Fibroblast of mammary gland (primary cell): ENCODE data around the gene TAGLN.

Source experiments
- DNase-seq: peaks from one replicate; pipeline ENCODE4 v3.0.0-alpha.2; 2010; ENCODE audit warnings: low read depth
- H3K4me3 ChIP-seq: 2 replicates; pipeline ENCODE4 v1.5.1; 2011; ENCODE audit warnings: low read depth, mild to moderate bottlenecking, low read length, moderate library complexity; ENCODE audit not compliant: control insufficient read depth
- CTCF ChIP-seq: conservative IDR thresholded peaks from 2 replicates; pipeline ENCODE4 v1.5.1; 2011; ENCODE audit warnings: low read depth, low read length, inconsistent platforms; ENCODE audit not compliant: control insufficient read depth, insufficient read depth

The TAGLN gene

GRCh38 chr11:117175781-117176180 lies 23.4 kb upstream of the TAGLN start:
- DNase-seq: peak; percentile 36
- no peak overlapping the region for H3K4me3 ChIP-seq
- no peak for TF ChIP-seq CTCF

- TF ChIP-seq CTCF: no peak
- no peak for DNase-seq
- no peak overlapping the region for H3K4me3 ChIP-seq
Measured at GRCh38 chr11:117176186-117176585, 23.0 kb upstream of the TAGLN start.

- no peak for DNase-seq
- peak overlapping the region; percentile 73 for H3K4me3 ChIP-seq
- no peak for TF ChIP-seq CTCF
Measured at GRCh38 chr11:117177534-117178209, 21.5 kb upstream of the TAGLN start.

DNA sequence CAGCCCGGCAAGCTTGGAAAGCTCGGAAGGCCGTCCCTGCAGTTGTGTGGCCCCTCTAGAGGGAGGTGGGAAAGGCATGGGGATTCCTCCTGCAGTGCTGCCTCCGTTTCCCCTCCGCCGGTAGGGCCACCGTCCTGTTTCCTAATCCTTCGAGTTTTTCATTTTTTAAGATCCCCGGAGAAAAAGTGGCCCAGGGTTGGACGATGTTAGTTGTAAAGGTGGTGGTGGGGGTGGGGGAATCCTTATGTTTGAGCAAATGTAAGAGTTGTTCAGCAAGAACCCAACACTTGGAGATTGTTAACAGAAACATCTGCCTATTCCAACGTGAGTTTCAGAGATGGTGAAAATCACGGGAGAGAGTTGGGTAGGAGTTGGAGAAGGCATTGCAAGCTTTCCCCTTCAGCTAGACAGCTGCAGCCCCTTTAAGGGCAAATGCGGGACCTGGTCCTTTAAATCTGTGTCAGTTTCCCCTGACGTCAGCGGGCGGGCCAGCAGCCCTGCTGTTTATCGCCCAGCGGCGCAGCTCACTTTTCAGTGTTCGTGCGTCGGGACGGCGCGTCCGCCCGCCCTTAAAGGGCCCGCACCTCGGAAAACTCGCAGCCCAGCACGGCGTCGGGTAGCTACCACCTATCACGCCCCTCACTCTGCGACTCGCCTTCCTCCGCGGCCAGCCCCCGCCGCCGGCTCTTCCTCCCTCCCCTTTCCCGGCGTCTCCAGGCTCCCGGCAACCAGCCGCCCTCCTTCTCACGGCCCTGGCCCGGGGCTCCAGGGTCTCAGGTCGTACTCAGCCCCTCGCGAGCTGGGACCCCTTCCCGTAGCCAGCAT lies 20.7 kb upstream of the TAGLN start, which contains the start of gene SIDT2:
TSS of gene SIDT2 (plus strand) at position 534 of the 825 bp plus-strand sequence. CDS start 521 bp downstream, outside the sequence.
- peak; percentile 87 for DNase-seq
- peak within 1 kb of the TSS; percentile 73 for H3K4me3 ChIP-seq
- TF ChIP-seq CTCF: no peak

DNA sequence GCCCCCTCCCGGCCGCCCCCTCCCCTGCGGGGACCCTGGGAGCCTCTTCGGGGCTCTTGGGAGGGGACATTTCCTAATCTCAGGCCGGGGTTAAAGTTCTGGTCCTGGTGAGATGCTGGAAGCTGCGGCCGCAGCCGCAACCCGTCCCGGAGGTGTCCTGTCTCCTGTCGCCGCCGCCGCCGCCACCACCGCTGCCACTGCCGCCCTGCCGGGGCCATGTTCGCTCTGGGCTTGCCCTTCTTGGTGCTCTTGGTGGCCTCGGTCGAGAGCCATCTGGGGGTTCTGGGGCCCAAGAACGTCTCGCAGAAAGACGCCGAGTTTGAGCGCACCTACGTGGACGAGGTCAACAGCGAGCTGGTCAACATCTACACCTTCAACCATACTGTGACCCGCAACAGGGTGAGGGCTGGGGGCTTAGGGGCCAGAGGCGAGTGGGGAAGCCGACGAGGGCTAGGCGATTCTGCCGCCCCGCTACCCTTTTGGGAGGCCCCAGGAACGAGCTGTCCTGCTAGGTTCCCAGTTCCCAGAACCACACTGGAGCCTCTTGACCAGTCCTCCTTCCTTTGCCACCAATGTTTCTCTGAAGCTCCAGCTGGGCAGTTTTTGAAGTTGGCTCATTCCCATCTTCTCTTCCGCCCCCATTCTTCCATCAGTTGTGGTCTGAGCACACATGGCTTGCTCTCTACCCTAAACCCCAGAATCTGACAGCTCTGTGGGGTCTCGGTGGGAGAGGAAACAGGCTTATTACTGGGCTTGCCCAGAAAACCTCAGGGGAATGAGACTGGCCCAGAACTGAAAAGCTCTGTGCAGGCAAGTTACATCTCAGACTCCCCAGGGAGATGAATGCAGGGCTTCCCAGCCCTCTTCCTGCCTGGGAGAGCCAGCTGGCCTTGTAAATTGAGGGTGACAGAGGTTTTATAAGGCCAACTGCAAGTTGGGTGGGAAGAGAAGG lies 19.8 kb upstream of the TAGLN start:
- peak; percentile 57 for DNase-seq
- peak overlapping the region; percentile 73 for H3K4me3 ChIP-seq
- TF ChIP-seq CTCF: no peak

DNA sequence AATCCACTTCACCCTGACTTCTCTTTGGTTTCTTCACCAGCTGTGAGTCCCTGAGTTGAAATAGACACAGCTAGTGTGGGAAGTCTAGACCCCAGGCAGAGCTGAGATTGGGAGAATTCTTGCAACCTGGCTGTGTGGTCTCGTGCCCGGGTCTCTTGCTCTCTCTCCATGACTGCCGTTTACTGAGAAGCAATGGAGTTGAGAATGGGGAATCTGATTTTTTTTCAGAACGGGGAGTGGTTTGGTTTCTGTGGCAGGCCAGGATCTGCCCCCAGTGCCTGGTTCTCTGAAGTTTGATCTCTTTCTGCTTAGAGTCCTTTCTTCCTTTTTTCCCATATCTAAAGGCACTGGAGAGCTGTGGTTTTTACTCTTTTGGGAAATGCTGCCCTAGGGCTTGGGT lies 19.1 kb upstream of the TAGLN start:
- H3K4me3 ChIP-seq: peak overlapping the region; percentile 73
- TF ChIP-seq CTCF: no peak
- DNase-seq: no peak
